ENCODE measurements around the gene CARMIL3.
A peak's percentile ranks its signal among the peaks of the same experiment; 100 is the strongest.

The CARMIL3 gene

DNA sequence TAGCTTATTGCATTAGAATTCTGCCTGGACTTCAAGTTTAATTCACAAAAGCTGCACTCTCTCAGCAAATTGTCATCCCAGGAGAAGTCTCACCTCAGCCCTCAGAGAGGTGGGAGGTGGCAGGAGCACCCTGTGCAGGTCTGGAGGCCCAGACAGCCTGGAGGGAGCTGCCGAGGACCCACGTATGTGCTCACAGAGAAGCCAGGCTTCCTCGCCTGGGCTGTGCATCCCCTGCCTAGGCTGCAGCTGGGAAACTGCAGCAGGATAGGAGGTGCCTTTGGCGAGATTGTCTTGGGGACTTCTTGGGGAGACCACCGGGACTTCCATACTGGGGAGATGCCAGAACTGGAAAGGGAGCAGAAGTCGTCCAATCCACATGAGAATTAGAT is 28.3 kb downstream of the CARMIL3 start:
- peak; percentile 45 for DNase-seq

DNA sequence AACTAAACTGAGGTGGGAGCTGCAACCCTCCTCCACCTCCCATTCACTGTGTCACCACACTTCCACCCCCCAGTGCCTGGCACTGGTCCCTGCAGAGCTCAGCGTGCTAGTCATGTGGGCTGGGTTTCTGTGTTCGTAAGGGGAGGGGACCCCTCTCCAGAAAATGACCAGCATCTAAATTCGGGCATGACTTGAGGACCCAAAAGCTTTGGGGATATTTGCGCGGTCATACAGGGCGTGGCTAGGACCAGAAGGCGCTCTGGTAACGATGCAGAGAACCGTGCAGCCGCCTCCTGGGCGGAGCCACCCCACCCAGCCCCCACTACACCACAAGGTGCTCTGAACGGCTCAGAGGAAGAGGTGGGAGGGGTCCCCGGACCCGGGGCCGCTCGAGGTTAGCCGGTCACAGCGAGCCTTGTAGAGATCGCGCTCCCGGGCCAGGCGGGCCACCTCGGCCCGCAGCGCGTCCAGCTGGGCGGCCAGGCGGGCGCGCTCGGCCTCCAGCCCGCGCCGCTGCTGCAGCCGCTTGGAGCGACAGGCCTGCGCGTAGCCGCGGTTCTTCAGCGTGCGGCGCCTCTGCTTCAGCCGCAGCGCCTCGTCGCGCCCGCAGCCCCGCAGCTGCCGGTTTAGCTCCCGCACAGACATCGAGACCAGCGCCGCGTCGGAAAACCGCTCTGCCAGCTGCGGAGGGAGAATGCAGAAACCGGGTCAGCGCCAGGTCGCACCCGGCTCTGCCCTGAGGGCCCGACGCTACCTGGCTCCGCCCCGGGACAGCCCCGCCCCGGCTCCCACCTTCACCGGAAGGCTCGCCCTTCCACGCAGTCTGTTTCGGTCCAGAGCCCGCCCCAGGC is 29.3 kb downstream of the CARMIL3 start:
- peak; percentile 79 for DNase-seq

- no peak for DNase-seq
Measured at GRCh38 chr14:24081739-24082211, 30.0 kb downstream of the CARMIL3 start.

DNA sequence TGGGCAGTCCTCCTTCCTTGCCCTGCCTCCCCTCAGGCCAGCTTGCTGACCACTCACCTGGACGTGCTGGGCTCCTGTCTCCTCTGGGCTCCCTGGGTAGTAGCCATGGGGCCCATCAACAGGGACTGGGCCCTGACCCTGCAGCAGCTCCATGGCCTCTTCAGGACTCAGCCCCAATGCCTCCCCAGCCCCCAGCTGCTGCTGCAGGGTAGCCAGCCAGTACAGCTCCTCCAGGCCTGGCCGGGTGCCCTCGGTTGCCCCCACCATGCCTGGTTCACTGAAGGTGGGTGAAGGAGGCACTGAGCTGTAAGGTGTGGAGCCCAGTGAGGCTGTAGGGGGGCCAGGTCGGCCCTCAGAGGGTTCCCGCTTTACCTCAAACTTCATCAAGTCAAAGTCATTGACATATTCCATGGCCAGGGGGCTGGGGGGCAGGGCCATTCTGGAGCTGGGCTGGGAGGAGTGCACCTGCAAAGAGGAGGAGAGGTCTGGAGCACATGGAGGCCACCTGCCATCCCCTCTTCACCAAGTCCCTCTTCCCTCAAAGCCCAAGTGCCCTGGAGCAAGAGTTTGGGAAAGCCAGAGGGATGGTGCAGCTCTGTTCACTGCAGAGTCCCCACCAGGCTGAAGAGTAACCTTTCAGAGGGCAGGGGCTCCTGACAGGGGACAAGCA is 30.7 kb downstream of the CARMIL3 start:
- DNase-seq, result no peak

DNA sequence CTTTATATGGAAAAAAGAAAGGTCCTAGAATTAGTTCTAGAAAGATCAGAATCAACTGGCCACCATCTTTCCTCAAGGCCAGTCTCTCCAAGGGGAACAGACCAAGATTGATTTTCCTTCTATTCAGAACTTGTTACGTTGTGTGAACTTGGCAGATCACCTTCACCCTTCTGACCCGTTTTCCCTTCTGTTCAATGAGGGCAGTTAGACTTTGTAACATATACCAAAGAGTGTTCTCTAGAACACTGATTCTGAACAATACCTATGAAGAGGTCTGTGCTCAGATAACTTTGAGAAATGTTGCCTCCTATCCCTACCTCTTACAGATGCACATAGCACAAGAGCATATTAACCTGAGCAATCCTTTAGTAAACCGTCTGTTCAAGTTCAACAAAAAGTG is 31.7 kb downstream of the CARMIL3 start:
- DNase-seq, result no peak

- DNase-seq, result no peak
Measured at GRCh38 chr14:24084440-24084839, 32.6 kb downstream of the CARMIL3 start.

GRCh38 chr14:24085215-24085614 is 33.4 kb downstream of the CARMIL3 start:
- no peak for DNase-seq

GRCh38 chr14:24086193-24086955 is 34.6 kb downstream of the CARMIL3 start:
- DNase-seq, result no peak

DNA sequence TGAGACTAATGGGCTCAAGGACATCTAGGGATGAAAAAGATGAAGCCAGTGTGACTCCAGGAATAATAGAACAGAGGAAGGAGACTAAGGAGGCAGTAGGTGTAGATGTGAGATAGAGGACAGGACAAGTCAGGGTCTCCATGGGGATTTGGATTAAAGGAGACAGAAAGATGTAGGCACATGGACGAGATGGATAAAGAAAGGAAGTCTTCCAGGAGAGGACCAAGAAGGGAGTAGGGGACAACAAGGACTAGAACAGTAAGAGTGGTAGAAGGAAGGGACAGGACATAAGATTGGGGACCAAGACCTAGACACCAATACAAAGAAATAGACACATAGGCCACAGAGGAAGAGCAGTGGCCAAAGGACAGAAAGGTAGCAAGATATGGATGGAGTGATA is 35.2 kb downstream of the CARMIL3 start:
- DNase-seq, result no peak

- no peak for DNase-seq
Measured at GRCh38 chr14:24088095-24088494, 36.3 kb downstream of the CARMIL3 start.

- DNase-seq, result no peak
Measured at GRCh38 chr14:24089890-24090289, 38.1 kb downstream of the CARMIL3 start.

GRCh38 chr14:24092110-24092504 is 40.3 kb downstream of the CARMIL3 start:
- DNase-seq, result no peak

DNA sequence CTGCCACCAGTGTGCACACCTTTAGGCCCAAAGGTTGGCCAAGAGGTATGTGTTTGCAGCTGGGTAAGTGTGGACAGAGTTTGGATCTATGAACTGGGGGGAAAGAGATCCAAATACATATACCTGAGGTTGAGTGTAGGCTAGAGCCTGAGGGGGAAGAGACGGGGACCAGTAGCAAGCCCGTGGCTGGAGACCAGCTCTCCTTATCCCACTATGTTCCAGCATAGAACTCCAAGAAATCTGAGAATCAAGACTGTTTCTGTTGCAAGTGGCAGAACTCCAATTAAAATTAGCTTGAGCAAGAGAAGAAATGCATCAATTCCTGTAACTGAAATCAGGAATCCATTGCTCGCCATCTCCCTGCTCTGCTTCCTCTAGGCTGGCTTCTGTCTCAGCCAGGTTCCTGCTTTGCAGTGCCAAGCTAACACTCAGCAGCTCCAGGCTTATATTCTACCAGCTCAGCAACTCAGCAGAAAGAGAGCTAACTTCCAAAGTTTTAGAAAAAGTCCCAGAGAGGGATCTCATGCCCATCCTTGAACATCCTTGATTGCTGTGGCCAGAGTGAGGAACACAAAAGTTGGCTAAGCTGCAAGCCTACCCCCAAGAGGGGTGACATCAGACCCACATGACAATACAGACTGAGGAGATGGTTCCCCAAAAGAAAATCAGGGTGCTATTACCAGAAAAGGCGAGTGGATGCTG is 40.8 kb downstream of the CARMIL3 start:
- DNase-seq, result no peak

DNA sequence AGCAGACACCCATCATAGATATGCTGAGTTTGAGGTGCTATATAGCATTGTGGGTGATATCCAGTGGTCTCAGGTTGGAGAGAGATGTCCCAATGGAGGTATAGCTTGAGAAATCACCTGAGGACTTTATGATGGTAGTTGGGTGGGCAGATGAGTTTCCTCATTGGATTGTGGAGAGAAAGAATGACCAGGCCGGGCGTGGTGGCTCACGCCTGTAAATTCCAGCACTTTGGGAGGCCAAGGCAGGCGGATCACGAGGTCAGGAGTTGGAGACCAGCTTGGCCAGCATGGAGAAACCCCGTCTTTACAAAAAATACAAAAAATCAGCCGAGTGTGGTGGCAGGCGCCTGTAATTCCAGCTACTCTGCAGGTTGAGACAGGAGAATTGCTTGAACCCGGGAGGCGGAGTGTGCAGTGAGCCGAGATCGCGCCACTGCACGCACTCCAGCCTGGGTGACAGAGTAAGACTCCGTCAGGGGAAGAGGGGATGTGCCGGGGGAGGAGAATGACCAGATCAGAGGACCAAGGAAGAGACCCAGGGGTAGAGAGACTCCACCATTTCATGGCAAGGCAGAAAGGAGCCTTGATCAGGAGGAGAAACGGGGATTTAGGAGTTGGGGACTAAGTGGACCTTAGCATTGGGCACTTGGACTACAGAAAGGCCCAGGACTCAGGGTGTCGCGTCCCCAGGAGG is 41.5 kb downstream of the CARMIL3 start:
- no peak for DNase-seq

- peak; percentile 85 for DNase-seq
Measured at GRCh38 chr14:24093901-24094840, 42.4 kb downstream of the CARMIL3 start, which contains the start of gene PCK2. TSS of gene PCK2 (plus strand) at chr14:24094311. CDS start at chr14:24094406, 95 bp downstream.

DNA sequence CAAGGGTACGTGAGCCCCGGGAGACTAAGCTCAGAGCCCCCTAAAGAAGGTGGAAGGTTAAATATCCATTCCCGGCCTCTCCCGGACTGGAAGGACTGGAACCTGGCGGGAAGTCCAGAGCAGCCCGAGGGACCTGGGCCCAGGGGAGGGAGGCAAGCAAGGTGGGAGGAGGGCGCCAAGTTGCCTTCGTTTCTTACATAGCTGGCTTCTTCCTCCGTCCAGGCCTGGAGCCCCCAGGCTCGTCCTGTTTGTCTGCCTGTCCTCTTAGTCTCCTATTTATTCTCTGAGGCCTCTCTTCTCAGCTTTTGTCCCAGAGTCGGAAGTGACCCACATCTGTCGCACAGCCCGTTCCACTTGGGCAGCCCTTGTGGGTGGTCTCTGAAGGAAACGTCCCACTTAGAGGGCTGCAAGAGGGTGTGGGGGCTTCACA is 43.0 kb downstream of the CARMIL3 start:
- no peak for DNase-seq

DNA sequence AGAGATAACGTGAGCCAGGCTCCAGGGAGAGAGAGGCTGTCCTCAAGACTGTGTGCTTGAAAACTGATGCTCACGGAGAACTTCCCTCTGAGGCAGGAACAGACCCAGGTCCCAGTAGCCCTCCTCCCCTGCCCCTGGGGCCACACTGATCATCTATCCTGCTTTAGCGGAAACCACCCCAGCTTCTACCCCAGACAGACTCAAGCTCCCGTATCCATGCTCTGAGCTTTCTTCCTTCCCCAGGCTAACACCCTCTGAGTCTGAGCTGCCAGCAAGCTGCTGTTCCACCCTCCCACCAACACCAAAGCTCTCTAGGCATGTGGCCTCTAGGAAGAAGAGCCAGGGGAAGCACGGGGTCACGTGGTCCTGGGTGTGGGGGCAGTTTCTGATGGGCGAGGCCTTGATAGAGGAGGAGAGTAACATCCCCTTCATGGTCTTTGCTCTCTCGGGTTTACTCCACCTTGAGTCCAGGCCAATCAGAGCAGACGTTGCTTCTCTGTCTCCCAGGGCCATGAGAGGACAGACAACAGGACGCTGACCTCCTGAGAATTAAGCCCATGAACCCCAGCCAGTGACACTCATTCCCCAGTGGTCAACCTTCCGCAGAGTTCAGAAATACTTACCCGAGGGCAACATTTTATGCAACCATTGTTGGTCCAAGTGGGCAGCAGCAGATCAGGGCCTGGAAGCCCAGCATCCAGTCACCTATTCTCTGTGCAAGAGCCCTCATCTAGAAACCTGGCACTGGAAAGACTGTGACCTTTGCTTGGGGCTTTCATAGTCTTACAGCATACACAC is 43.7 kb downstream of the CARMIL3 start:
- no peak for DNase-seq

DNA sequence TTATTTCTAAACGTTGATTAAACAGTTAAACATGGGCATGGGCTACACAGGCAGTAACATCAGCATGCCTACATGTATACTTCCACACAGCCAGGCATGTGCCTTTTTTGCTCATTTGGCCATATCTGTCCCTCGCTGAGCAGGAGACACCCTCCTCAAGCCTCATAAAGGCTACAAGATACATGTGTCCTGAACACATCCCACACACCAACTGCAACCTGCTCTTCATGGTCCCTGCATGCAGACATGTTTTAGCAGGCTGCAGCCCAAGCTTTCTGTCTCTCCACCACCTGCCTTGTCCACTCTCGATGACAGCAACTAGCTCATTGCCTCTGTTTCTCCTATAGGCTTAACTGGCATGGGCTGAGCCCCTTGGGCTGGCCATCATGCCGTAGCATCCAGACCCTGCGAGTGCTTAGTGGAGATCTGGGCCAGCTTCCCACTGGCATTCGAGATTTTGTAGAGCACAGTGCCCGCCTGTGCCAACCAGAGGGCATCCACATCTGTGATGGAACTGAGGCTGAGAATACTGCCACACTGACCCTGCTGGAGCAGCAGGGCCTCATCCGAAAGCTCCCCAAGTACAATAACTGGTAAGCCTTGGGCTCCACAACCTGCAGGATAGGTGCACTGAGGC is 44.9 kb downstream of the CARMIL3 start:
- DNase-seq, result no peak

DNA sequence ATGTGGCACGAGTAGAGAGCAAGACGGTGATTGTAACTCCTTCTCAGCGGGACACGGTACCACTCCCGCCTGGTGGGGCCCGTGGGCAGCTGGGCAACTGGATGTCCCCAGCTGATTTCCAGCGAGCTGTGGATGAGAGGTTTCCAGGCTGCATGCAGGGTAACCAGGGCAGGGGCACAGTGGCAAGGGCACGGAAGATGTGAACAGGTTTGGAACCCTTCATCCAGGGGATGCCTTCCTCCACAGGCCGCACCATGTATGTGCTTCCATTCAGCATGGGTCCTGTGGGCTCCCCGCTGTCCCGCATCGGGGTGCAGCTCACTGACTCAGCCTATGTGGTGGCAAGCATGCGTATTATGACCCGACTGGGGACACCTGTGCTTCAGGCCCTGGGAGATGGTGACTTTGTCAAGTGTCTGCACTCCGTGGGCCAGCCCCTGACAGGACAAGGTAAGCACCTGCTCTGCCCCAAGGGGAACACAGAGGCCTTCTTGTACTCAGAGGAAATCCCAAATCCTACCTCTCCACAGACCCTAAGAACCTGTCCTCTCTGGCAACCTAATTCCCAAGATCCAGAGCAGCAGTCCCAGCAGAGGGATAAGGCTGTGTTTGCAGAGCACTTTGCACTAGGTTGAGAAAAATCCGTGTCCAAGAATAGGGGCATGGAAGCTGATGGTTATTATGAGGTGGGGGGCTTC is 46.6 kb downstream of the CARMIL3 start:
- DNase-seq, result no peak

All from NCI-H2171 treated with DMSO at 0.1 percent for 48 hours (cell line).